ENCODE data around the gene MEF2D. TPM values are rescaled to one million over a fixed set of nuclear protein-coding genes. Genes with fewer than 3 reads are reported as not detected.

The MEF2D gene
- total RNA-seq, 1 experiment from 2014 or later, result 18.7 TPM

- Histone ChIP-seq H3K18ac (ENCODE audit: insufficient read length, low read depth, low read length) (peak overlapping the region; percentile 76), H3K4me1 (ENCODE audit: insufficient read depth, low read length) (peaks cover 19% of the 10 kb centered on the region), H3K4ac (ENCODE audit: low read depth, low read length) (peak overlapping the region; percentile 0; the same call in 1 of the 2 replicates), H3K23ac (ENCODE audit: insufficient read length, low read depth, low read length) (no peak overlapping the region), H3K27ac (ENCODE audit: insufficient read length, low read depth, low read length) (no peak overlapping the region), H2BK12ac (ENCODE audit: insufficient read length, low read depth, low read length) (peak overlapping the region; percentile 30), H3K9me3 (ENCODE audit: control insufficient read depth, low read depth, low read length) (no peaks in the 10 kb centered on the region), H2BK15ac (ENCODE audit: low read depth, low read length) (no peak overlapping the region), H3T11ph (ENCODE audit: low read length) (no peak overlapping the region), H3K79me1 (ENCODE audit: insufficient read depth, low read depth, low read length, poor library complexity, severe bottlenecking) (no peaks in the 10 kb centered on the region), H2BK20ac (ENCODE audit: low read depth, low read length, poor library complexity, severe bottlenecking) (no peak overlapping the region), H3K14ac (ENCODE audit: insufficient read depth, low read length) (peak overlapping the region; percentile 66), H2BK120ac (ENCODE audit: low read depth, low read length, poor library complexity, severe bottlenecking) (no peak overlapping the region), H3K27me3 (ENCODE audit: insufficient read depth, low read length) (no peaks in the 10 kb centered on the region), H2AK5ac (ENCODE audit: insufficient read length, low read length) (no peak overlapping the region), H4K91ac (ENCODE audit: insufficient read length, low read depth, low read length) (no peak overlapping the region), H4K8ac (replicated peaks; ENCODE audit: insufficient read length, low read depth, low read length) (no peak overlapping the region), H4K20me1 (ENCODE audit: control insufficient read depth, insufficient read depth, insufficient read length) (no peaks in the 10 kb centered on the region), H3K56ac (ENCODE audit: insufficient read length, low read depth, low read length) (no peak overlapping the region), H3K23me2 (ENCODE audit: insufficient read length, low read depth, low read length, poor library complexity, severe bottlenecking) (peaks cover 15% of the 10 kb centered on the region), H2AFZ (ENCODE audit: low read length) (no peak overlapping the region), H3K79me2 (ENCODE audit: insufficient read depth, low read length) (no peaks in the 10 kb centered on the region; the same call in 1 of the 2 replicates), H3K4me2 (ENCODE audit: insufficient read depth, insufficient read length, low read length) (peak overlapping the region; percentile 7), H3K9ac (ENCODE audit: extremely low read depth, insufficient read length, low read length) (no peak overlapping the region), H4K5ac (ENCODE audit: insufficient read length, low read depth, low read length) (no peak overlapping the region), H2BK5ac (ENCODE audit: insufficient read length, low read length) (no peak overlapping the region)
- Mint-ChIP-seq H3K9me3 (no peaks in the 10 kb centered on the region), H3K27me3 (ENCODE audit: low read depth) (no peaks in the 10 kb centered on the region; the same call in 1 of the 2 replicates), H3K27ac (peak overlapping the region; percentile 87 to 96 (median 92)), H3K36me3 (ENCODE audit: insufficient read depth in 1 of 3, low read depth in 3 of 3) (no peaks in the 10 kb centered on the region), H3K4me1 (peaks cover 52 to 60% of the 10 kb centered on the region in 2 experiments), H3K4me3 (peak overlapping the region; percentile 36 to 41; a peak in 4 of 5 replicates)
- DNase-seq, result peak; percentile 96
- TF ChIP-seq, protein P1, sequence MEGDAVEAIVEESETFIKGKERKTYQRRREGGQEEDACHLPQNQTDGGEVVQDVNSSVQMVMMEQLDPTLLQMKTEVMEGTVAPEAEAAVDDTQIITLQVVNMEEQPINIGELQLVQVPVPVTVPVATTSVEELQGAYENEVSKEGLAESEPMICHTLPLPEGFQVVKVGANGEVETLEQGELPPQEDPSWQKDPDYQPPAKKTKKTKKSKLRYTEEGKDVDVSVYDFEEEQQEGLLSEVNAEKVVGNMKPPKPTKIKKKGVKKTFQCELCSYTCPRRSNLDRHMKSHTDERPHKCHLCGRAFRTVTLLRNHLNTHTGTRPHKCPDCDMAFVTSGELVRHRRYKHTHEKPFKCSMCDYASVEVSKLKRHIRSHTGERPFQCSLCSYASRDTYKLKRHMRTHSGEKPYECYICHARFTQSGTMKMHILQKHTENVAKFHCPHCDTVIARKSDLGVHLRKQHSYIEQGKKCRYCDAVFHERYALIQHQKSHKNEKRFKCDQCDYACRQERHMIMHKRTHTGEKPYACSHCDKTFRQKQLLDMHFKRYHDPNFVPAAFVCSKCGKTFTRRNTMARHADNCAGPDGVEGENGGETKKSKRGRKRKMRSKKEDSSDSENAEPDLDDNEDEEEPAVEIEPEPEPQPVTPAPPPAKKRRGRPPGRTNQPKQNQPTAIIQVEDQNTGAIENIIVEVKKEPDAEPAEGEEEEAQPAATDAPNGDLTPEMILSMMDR (conservative IDR thresholded peaks at IDR 0.05), result no peak
- no CpG with 5 or more reads among the region's 12 CpGs for WGBS (ENCODE audit: extremely low coverage, insufficient read length, low lambda C conversion rate)
These were observed 2.5 kb upstream of the MEF2D start for GRCh38 chr1:156502894-156503697.
